Muscle of leg (tissue), 11 donors: ENCODE data around the gene AVEN. TPM values are rescaled to one million over a fixed set of nuclear protein-coding genes. Genes with fewer than 3 reads are reported as not detected.

ENCODE experiments used
- DNase-seq: peaks from one replicate; pipeline ENCODE4 v3.0.0; 2013
- H3K27ac ChIP-seq: one replicate; pipeline ENCODE4 v1.5.1; 2013; ENCODE audit warnings: mild to moderate bottlenecking, low read length, control low read depth
- H3K27me3 ChIP-seq: one replicate; pipeline ENCODE4 v1.6.1; 2013; ENCODE audit warnings: low read length; ENCODE audit not compliant: control insufficient read depth, insufficient read depth
- H3K36me3 ChIP-seq: one replicate; pipeline ENCODE4 v1.6.1; 2013; ENCODE audit warnings: low read length; ENCODE audit not compliant: control insufficient read depth, insufficient read depth
- H3K4me1 ChIP-seq: one replicate; pipeline ENCODE4 v1.6.1; 2013; ENCODE audit warnings: low read length; ENCODE audit not compliant: control insufficient read depth, insufficient read depth
- H3K4me3 ChIP-seq: one replicate; pipeline ENCODE4 v1.5.1; 2013; ENCODE audit warnings: low read length, control low read depth
- H3K9me3 ChIP-seq: replicated peaks from 2 replicates; pipeline ENCODE4 v1.6.1; 2013; ENCODE audit warnings: low read depth, low read length; ENCODE audit not compliant: control insufficient read depth
- WGBS: methylation state at CpG from one replicate; pipeline ENCODE4 v1.1.5; 2013; ENCODE audit warnings: missing lambda C conversion rate; ENCODE audit not compliant: insufficient coverage; 5-methylcytosine and 5-hydroxymethylcytosine counted together
- polyA plus RNA-seq, 8 donors: library from polyadenylated mRNA; unstranded; fragments of 120-200 nt; gene quantifications; one replicate each; pipeline versions ENCODE4 v1.2.1 to v1.2.3, GENCODE V29; 2013; ENCODE audit warnings: inconsistent platforms in 1 of 8, low replicate concordance in 1 of 8; ENCODE audit not compliant: insufficient read length in 8 of 8, insufficient read depth in 1 of 8
- total RNA-seq: library from RNA; stranded (reverse); fragments of 120-200 nt; gene quantifications from one replicate; pipeline ENCODE4 v1.2.4, GENCODE V29; 2013

AVEN gene
- total and polyA plus RNA-seq, 9 donors = 16.7 to 22.8 (median 20.0) TPM

DNA sequence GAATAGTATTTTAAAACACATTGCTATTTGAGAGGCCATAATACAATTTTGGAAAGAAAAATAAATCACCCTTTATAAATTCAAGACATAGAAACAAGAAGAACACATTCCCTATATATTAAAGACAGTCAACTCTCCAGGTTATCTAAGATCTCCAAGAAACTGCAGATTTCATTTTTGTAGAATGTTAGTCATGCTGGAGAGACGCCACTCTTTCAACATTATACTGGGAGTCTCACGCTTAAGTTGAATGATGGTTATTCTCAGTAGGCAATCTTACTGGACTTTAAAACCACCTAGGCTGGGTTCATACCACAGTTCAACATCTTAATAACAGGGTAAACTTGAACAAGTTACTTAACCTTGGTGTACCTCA is 74.4 kb downstream of the AVEN start:
- Histone ChIP-seq H3K4me1 (no peaks in the 10 kb centered on the region), H3K27ac (no peak overlapping the region), H3K9me3 (no peaks in the 10 kb centered on the region), H3K4me3 (no peak overlapping the region), H3K36me3 (no peaks in the 10 kb centered on the region), H3K27me3 (no peaks in the 10 kb centered on the region)
- DNase-seq = no peak
- WGBS = no CpG with 5 or more reads among the region's 2 CpGs

DNA sequence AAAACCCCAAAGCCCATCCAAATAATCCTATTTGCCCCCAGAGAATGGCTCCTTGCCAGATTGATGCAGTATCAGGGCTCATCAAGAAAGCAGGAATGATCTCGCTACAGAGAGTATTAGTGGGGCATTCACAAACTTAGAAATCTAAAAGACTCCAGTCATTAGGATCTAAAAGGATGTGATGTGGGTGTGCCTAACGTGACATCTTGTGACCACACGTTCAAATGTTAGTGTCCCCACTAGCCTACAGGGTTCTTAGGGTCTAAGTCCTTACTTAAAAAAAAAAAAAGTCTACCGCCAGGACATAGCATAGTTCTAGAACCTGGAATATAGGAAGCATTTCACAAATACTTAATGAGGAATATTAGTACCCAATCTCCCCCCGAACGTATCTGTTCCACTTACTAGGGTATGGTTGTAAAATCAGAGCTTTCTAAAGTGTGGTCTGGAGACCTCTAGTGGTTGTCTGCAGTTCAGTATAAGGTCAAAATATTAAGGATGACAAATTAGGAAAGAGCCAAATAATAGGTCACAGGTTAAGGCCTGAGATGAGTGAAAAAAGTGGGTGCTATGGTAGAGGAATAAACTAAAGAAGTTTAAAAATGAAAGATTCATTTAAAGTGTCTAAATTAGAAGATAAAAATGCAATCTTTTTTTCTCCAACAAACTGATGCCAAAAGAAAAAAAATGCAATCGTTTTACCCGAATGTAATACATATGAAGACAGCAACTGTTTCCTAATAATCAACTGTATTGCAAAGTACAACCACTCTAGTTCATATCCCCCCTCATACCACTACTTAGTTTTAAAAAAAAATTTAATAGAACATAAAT is 75.0 kb downstream of the AVEN start:
- DNase-seq = peak; percentile 21
- H3K4me3 ChIP-seq = no peak overlapping the region
- H3K4me1 ChIP-seq = no peaks in the 10 kb centered on the region
- no peaks in the 10 kb centered on the region for H3K36me3 ChIP-seq
- no peaks in the 10 kb centered on the region for H3K9me3 ChIP-seq
- H3K27ac ChIP-seq = no peak overlapping the region
- no peaks in the 10 kb centered on the region for H3K27me3 ChIP-seq
- WGBS = no CpG with 5 or more reads among the region's 8 CpGs

DNA sequence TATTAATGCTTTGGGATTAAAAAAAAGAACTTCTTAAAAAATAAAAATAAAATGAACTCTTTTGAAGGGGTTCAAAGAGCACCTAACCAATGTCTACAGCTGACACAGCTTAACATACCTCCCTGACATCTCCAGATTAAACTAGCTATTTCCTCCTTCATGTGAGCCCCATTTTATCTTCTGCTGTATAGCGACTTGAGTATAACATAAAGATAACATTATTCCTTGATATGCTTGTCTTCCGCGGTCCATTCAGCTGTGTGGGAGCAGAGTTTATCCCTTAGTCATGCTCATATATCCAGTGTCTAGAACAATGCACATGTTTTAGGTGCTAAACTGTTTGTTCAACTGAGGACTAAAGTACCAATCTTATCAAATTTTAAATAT is 78.5 kb downstream of the AVEN start:
- Histone ChIP-seq H3K4me3 (no peak overlapping the region), H3K27ac (no peak overlapping the region), H3K9me3 (no peaks in the 10 kb centered on the region), H3K27me3 (no peaks in the 10 kb centered on the region), H3K36me3 (no peaks in the 10 kb centered on the region), H3K4me1 (no peaks in the 10 kb centered on the region)
- no peak for DNase-seq
- WGBS = no CpG with 5 or more reads among the region's 3 CpGs

DNA sequence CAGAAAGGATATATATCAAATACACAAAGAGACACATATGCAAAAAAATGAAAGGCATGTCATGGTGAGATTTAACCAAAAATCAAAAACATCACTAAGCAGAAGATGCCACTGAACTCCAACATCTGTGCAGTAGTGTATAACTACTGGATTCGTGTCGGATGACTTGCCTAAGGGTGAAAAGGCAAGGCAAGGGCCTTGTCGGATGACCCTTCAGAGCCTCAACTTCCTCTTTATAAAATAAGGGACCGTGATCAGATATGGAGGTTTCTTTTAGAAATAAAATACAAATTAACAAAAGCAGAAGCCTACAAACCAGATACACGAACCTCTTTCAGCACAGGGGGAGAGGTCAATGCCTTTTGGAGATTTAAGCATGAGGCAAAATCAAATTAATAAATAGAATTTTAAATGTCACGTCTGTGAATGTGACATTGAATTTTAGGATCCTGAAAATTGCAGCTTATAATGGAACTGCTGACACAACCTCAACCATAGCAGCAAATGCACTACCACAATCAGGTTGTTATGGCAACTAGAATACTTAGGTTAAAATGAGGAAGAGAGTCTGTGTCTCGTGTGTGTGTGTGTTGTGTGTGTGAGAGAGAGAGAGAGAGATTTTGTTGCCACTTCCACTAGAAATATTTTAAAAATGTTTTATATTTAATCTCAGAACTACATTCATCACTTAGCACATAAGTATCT is 79.0 kb downstream of the AVEN start:
- Histone ChIP-seq H3K27ac (no peak overlapping the region), H3K4me3 (no peak overlapping the region), H3K9me3 (no peaks in the 10 kb centered on the region), H3K27me3 (no peaks in the 10 kb centered on the region), H3K36me3 (no peaks in the 10 kb centered on the region), H3K4me1 (no peaks in the 10 kb centered on the region)
- WGBS = no CpG with 5 or more reads among the region's 7 CpGs
- DNase-seq = peak; percentile 60

DNA sequence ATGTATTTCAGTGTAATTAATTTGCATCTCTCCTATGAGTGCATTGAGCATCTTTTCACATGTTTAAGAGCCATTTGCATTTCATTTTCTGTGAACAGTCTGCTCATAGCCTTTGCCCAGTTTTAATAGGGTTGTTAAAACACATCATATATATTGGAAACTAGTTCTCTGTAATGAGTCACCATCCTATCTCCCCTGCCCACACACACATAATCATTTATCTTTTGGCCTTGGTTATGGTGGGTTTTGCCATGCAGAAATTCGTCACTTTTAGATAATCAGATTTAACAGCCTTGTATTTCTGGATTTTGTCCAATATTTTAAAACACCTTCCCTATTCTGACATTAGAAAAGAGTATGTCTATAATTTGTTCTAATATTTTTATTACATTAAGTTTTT is 82.6 kb downstream of the AVEN start:
- Histone ChIP-seq H3K27me3 (no peaks in the 10 kb centered on the region), H3K36me3 (no peaks in the 10 kb centered on the region), H3K4me1 (no peaks in the 10 kb centered on the region), H3K4me3 (no peak overlapping the region), H3K9me3 (no peaks in the 10 kb centered on the region), H3K27ac (no peak overlapping the region)
- no peak for DNase-seq
- no CpG with 5 or more reads among the region's 1 CpG for WGBS

DNA sequence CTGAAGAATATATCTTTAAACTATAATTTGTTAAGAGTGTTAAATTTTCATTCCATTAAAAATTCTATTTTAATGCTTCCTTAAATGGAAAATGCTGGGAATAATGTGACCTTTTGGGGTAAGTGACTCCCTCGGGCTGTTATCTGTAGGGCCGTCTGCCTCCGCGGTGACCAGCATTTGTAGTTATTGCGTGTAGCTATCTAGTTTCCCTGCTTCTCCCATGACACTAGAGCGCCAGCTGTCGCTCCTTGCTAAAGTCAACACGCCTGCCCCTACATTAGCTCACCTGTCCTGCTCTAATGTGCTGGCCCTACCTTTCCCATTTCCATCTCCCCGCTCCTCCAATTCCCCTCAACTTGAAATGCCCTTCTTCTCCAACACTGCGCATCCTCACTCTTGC is 83.1 kb downstream of the AVEN start:
- no peak overlapping the region for H3K4me3 ChIP-seq
- 100% methylated on average over 4 of the region's 10 CpGs for WGBS

DNA sequence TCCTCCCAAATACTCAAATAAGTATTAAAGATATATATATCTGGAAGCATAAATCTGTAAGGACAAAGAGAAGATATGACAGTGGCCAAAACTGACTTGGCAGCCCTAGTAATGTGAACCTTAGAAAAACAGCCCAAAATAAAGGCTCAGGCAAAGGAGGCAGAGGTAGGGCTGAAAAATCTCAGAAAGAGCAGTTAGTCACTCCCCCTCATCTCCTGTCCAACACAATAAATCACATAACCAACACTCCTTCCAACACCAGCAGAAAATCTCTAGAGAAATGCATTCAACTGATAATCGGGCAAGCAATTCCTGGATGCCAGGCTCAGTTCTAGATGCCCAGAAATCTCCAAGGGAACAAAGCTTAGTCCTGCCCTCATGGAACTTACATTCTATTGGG is 92.9 kb downstream of the AVEN start:
- DNase-seq = no peak
- no peaks in the 10 kb centered on the region for H3K36me3 ChIP-seq
- H3K4me3 ChIP-seq = no peak overlapping the region
- H3K27me3 ChIP-seq = no peaks in the 10 kb centered on the region
- H3K9me3 ChIP-seq = no peaks in the 10 kb centered on the region
- WGBS = 57% methylated on average over 1 of the region's 1 CpG
- H3K4me1 ChIP-seq = no peaks in the 10 kb centered on the region
- H3K27ac ChIP-seq = no peak overlapping the region

More for the DNA sequence above, 83.1 kb downstream of the AVEN start:
- Histone ChIP-seq H3K9me3 (no peaks in the 10 kb centered on the region), H3K36me3 (no peaks in the 10 kb centered on the region), H3K27me3 (no peaks in the 10 kb centered on the region), H3K27ac (no peak overlapping the region), H3K4me1 (no peaks in the 10 kb centered on the region)
- no peak for DNase-seq

DNA sequence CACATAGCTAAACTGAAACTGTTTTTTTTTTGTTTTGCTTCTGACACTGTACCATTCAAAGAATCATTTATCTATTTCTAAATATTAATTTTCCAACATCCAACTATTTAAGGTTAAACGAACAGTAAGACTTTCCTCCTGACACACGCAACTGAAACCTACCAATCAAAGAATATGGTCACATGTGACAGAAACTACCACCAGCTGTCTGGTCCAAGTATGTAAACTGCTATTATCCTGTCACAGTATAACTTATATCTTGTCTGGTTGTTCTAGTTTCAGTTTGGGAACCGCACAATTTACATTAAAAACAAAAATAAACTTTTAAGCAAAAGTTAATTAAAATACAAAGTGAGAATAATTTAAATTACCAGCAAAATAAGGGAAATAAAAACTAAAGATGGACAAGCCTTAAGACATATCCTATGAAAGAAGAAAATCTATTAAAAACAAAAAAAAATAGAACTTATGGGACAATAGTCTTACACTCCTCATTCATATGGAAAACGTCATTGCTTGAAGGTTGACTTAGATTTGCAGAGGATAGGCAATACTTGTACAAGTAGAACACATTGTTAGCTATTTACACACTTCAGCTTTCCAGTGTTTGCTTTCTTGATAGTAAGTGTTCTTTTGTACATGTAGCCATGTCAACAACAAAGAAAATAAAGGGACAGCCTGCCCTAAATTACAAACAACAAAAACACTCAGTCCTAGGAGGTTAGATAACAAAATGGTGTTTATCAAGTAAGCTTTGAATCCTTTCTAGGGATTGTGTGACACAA is 97.5 kb downstream of the AVEN start:
- DNase-seq = no peak
- WGBS = no CpG with 5 or more reads among the region's 4 CpGs

DNA sequence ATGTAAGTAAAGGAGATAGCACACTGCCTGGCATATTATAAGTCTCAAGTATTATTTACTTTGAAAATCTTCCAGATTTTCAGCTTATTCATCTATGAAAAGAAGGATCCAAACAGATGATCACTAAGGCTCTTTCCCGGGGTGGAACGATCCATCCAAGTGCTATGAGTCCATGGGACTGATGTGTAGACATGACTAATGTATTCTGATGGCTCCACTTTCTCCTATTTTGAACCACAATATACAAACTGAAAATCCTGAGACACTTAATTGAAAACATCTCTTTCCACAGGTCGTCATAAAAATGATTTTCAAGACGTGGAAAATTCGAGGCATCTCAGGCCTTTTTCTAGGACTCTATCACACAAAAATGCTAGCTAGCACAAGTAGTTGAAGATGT is 104.1 kb downstream of the AVEN start:
- Histone ChIP-seq H3K27me3 (no peaks in the 10 kb centered on the region), H3K27ac (no peak overlapping the region), H3K9me3 (no peaks in the 10 kb centered on the region), H3K4me3 (no peak overlapping the region), H3K36me3 (no peaks in the 10 kb centered on the region), H3K4me1 (no peaks in the 10 kb centered on the region)
- DNase-seq = peak; percentile 8
- WGBS = no CpG with 5 or more reads among the region's 5 CpGs

More for the DNA sequence above, 97.5 kb downstream of the AVEN start:
- H3K9me3 ChIP-seq = no peaks in the 10 kb centered on the region
- no peaks in the 10 kb centered on the region for H3K27me3 ChIP-seq
- H3K36me3 ChIP-seq = no peaks in the 10 kb centered on the region
- no peaks in the 10 kb centered on the region for H3K4me1 ChIP-seq
- H3K4me3 ChIP-seq = no peak overlapping the region
- H3K27ac ChIP-seq = no peak overlapping the region

DNA sequence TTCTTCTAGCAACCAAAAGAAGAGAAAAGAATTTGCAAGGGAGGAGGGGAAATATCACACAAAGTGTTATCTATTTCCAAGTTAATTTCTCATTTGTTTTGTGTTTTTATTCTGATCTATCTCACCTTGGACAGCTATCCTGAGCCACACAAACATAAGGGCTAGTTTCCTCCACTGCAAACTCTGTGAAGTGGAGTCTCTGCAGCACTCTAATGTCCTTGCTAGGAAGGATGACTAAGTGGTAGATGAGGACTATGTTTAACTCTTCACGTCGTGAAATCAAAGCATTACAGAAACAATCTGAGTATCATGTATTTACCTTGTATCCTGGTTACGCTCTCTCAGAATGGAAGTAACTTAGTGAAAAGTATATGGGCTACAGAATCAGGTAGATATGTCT is 104.6 kb downstream of the AVEN start:
- Histone ChIP-seq H3K4me1 (no peaks in the 10 kb centered on the region), H3K36me3 (no peaks in the 10 kb centered on the region), H3K27me3 (no peaks in the 10 kb centered on the region), H3K4me3 (no peak overlapping the region), H3K27ac (no peak overlapping the region), H3K9me3 (no peaks in the 10 kb centered on the region)
- WGBS = no CpG with 5 or more reads among the region's 3 CpGs
- DNase-seq = no peak
